Measurements from ENCODE around the gene SLC17A4.
"Not testable (repeated sequence)": the region's sequence is repeated elsewhere in the genome, so short reads cannot be mapped to it uniquely, and the experiment has no call there.

The SLC17A4 gene, protein sequence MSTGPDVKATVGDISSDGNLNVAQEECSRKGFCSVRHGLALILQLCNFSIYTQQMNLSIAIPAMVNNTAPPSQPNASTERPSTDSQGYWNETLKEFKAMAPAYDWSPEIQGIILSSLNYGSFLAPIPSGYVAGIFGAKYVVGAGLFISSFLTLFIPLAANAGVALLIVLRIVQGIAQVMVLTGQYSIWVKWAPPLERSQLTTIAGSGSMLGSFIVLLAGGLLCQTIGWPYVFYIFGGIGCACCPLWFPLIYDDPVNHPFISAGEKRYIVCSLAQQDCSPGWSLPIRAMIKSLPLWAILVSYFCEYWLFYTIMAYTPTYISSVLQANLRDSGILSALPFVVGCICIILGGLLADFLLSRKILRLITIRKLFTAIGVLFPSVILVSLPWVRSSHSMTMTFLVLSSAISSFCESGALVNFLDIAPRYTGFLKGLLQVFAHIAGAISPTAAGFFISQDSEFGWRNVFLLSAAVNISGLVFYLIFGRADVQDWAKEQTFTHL

DNA sequence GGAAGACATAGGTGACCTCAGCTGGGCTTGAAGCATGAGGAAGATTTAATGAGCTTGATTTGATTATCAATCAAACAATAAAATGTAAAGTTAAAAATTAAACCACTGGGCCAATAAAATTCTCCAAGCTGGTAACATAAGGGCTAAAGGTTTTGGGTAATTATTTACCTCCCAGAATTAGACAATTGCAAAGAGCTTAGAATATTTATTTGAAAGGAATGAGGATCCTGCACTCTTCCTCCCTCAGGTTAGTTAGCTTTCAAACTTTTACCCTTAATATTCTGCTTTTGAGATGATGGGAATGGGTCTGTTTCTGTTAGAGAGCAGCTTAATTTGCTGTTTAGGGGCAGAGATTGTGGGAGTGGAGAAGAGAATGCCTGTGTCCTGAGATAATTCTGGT lies at the start of gene SLC17A4:
TSS of gene SLC17A4 (plus strand) at position 208 of the 400 bp plus-strand sequence. CDS start 7,221 bp downstream, outside the sequence.
- DNase-seq: no peak

DNA sequence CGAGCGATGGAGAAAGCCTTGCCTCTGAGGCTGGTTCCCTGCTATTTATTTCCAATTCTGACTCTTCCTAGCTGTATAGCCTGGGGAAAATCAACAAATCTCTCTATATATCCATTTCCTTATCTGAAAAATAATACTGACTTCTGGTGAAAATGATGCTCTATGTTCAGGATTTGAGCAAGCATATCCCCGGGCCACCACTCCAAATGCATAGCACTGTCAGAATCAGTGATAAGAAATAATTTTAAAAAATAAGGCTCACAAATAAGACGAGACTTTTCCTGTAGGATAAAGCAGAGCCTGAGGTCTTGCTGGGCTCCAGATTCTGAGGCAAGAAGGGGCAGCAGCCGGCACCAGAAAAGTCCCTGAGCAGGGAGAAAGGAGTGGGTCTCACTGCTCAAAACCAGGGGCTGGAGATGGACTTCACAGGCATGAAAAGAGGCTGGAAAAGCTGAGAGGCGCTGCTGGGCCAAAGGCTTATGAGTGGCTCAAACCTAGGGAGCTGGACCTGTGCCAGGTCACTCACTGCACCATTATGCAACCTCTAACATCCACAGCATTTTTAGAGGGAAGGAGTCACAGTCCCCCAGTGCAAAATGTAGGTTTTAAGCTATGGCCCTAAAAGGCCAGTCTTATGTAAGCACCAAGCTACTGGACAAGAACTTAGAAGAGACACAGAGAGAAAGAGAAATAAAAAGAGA lies 48.1 kb upstream of the SLC17A4 start:
- no peak for DNase-seq

DNA sequence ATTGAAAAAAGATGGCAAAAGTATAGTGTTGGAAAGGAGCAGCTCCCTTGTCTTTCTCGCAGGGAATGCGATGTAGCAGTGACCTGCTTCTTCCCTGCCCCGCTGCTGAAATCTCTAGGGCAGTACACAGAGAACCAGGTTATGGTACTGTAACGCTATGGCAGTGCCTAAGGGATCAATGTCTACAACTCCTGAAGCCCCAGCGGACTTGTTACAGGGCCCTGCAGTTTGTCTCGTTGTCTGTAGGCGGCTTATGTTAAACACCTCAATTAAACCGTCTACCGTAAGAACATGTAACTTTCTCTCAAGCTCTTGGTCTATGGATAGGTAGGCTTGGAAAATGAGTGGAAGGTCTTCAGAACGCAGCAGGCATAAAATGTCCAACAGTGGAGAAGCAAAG lies 44.8 kb upstream of the SLC17A4 start:
- DNase-seq: no peak

DNA sequence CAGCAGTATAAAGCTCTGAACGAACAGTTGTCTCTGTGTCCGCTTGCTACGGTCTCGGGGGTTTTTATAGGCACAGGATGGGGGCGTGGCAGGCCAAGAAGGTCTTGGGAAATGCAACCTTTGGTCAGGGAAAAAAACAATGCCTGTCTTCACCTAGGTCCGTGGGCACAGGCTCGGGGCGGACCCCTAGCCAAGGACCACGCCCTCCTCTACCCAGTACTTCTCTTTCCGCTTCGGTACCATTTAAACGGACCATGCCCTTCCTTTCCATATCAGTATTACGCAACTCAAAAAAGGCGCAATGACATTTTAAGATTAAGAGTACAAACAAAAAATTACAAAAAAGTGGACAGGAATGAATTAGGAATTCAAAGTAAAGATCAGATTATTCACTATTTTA lies 44.3 kb upstream of the SLC17A4 start:
- no peak for DNase-seq

DNA sequence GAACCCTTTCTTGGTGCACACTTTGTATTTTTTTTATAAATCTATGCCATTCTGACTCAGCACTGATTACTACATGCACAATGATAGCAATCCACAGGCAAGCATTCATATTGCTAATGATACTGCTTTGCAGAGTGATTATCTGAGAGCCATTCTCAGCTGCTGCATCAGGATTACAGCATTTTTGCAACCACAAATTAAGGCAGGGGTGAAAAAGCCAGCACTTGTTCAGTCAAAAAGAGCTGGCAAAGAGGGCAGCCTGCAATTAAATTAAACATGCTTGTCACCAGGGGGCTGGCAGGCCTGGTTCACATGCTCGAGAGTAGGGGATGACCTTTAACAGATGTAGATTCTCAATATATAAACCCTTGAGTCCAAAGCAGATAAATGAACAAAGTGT lies 40.7 kb upstream of the SLC17A4 start:
- no peak for DNase-seq

DNA sequence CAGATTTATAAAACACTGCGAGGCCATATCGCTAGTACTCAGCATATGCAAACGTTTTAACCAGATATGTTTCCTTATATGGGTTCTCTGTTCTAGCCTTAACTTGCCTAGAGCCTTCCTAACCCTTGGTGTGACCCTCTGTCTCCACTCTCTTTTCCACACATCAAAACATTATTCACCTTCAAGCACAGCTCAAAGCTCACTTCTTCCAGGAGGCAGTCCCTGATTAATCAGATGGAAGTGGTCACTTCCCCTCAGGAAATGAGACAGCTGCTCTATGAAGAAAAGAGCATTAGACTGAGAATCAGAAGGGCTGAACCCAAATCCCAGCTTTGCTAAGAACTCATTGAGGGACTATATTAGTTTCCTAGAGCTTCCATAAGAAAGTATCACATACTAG lies 39.8 kb upstream of the SLC17A4 start:
- no peak for DNase-seq

DNA sequence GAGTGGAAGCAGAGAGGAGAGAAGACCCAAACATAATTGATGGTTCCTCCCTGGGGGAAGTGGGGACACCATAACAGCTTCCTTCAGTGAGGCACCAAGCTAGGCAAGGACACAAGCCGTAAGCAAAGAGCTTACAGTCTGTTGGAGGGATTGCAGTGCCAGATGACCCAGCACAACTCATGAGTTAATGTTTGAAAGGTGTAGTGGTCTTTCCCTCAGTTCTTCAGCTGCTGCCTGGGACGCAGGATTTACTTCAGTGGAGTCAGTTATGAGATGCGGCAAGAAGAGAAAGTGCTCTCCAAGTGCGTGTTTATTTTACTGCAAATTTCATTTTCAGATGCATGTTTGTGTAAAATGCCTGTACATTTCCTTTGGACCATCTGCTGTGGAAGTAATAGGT lies 38.7 kb upstream of the SLC17A4 start:
- no peak for DNase-seq

DNA sequence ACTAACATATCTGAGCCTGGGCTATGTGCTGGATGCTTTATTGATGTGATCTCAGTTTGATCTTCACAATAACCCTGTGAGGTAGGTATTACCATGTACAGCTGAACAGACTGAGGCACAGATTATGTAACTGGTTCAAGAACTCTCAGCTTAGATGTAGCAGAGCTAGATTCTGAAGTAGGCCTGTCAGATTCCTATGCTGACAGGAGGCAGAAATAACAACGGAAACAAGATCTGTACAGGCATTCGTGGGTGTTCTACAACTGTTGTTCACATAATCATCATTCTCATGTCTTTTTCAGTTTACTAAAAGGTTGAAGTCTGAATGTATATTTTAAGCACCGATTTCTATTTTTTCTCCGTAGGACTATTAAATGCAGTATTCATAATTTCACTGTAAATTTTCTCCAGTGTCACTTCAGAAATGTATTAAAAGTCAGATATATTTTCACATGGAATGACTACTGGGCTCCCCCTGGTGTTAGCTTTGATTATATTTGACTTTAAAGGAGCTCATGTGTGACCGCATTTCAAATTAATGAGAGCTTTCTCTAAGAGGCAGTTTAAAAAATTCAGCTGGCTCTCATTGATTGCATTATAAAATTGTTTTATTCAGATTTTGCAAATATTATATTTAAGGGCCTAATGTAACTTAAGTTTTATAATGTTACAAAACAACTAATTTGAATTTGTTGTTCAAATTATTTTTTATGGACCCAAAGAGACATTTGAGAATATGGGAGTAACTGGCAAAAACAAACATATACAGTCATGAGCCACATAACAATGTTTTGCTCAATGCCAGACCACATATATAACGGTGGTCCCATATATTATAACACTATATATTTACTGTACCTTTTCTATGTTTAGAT lies 36.4 kb upstream of the SLC17A4 start:
- DNase-seq: no peak

DNA sequence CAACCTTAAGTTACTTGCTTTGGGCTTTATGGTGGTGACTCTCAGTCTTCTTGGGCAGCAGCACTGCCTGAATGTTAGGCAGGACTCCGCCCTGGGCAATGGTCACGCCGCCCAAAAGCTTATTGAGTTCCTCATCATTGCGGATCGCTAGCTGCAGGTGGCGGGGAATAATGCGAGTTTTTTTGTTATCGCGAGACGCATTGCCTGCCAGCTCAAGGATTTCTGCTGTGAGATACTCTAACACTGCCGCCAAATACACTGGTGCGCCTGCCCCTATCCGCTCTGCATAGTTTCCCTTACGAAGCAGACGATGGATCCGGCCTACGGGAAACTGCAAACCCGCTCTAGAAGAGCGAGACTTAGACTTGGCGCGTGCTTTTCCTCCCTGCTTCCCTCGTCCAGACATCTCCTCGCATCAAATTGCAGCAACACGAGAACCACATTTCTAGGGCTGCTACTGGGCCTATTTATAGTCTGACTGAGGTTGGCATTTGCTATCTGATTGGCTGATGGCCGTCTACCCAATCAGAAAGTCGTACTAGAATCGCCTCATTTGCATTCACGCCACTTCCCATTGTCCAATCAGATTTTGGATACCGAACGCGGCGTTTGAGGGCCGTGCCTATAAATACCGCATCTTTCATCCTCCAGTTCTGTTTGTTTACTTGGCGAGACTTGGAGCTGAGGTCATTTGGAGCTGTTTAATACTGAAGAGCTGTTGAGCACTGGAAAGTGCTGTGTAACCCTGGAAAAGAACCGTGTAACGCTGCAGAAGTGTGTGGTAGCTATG lies 28.2 kb upstream of the SLC17A4 start:
- no peak for DNase-seq

DNA sequence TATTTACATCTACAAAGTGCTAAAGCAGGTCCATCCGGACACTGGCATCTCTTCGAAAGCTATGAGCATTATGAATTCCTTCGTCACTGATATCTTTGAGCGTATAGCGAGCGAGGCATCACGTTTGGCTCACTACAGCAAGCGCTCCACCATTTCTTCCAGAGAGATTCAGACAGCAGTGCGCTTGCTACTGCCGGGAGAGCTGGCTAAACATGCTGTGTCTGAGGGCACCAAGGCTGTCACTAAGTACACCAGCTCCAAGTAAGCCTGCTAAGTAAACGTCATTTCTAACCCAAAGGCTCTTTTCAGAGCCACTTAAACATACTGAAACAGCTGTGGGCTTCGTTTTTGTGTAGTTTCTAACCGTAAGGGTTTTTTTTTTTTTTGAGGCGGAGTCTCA lies 27.5 kb upstream of the SLC17A4 start:
- DNase-seq: no peak

DNA sequence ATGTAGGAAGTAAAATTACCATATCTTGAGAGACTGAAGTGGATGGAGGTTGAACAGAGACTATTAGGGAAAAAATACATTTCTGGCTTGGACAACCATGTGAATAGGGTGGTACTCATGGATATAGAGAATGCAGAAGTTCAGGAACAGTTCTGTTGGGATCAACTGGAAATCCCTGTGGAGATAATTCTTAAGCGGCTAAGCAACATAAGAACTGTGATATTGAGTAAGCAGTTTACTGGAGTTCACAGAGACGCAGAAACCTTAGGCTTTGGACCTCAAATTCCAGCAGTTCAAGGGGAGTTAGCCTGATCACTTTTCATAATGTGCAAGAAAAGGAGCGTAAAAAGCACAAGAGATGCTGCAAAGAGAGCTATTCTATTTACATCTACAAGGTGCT lies 23.6 kb upstream of the SLC17A4 start:
- DNase-seq: no peak

DNA sequence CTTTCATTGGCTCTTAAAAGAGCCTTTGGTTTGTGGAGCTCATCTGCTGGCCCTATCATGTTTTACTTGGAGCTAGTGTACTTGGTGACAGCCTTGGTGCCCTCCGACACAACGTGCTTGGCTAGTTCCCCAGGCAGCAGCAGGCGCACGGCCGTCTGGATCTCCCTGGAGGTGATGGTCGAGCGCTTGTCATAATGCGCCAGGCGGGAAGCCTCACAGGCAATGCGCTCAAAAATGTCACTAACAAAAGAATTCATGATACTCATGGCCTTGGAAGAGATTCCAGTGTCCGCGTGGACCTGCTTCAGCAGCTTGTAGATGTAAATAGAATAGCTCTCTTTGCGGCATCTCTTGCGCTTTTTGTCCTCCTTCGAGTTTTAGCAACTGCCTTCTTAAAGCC lies 22.8 kb upstream of the SLC17A4 start:
- DNase-seq: no peak

DNA sequence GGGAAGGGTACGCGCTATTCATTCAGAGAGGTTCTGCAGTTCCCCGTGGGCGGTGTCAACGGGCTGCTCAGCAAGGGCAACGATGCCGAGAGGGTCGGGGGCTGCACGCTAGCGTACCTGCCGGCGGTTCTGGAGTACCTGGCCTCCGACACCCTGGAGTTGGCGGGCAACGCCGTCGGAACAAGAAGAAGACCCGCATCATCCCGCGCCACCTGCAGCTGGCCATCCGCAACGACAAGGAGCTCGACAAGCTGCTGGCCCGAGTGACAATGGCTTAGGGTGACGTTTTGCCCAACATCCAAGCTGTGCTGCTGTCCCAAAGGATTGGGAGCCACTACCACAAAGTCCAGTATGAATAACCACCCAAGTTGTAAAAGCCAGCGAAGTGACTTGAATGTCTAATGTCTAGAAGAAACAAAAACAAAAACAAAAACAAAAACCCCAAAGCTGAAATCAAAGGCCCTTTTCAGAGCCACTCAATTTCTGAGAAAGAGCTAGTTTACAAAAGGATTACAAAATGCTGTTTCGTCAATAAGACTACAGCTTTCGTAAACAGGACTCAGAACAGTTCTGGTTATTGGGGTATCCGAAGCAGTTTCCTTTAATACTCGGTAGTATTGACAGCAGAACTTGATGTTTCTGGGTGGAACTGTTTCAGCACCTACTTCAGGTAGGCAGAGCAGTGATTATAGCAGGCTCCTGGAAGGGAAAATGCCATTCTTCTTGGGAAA lies 21.9 kb upstream of the SLC17A4 start:
- no peak for DNase-seq

DNA sequence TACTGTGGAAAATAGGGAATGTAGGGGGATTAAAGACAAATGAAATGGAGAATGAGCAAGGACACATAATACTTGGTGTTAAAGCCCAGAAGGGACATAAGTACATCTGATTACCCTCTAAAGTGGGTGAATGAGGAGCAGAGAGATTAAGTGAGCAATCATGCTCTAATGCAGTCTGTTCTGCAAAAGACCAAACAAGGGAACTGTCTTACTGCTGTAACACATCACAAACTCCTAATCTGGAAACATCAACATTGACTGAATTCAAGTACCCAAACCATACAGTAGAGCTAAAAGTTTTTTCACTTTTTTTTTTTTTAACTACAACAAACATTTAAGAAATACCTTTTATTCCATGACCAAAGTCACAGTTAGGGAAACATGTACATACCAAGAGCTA lies 19.3 kb upstream of the SLC17A4 start:
- no peak for DNase-seq

DNA sequence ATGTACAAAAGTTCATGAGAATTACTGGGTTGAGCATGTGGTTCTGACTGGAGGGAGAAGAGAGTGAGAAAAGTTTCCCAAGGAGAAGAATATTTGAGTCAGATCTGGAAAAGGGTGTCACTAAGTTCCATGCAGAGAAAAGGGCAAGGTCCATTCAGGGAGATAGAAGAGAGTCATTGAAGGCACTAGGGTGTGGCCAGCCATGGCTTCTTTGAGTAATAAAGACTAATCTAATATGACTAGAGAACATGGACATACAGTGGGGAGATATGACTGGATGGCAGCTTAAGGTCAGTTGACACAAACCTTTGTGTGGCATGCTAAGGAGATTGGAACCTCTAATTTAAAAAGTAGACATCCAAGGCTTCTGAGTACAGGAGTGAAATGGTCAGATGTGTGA lies 10.7 kb upstream of the SLC17A4 start:
- DNase-seq: no peak

DNA sequence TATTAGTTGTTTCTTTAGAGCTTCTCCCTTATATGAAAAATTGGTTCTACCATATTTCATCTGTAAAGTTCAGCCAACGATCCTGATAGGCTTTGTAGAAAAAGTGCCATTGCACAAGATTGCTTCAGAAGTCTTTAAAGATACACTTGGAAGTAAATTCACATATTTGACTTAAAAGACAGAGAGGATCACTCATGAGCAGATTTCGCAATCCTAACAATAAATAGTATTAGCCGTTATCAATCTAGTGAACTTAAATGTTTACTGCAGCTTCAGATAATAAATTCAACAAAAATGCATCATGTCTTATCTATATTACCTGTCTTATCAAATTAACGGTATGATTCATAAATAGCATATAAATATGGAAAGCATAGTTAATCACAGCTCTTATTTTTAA lies 8.7 kb upstream of the SLC17A4 start:
- DNase-seq: no peak

DNA sequence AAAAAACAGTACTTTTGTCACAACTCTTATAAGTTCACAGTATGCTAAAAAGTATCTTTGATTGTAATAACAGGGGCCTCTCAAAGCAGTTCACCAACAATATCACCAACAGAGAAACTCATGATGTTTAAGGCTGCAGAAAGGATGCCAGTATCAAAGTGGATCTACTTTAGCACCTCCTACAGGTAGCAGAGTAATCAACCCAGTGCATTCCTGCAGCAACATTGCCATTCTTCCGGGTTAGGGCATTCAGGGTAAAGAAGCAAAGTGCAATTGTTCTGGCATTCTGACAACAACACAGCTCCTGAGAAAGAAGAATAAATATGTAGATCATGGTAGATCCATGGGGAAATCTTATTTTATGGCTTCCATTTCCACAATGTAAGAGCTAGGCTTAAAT lies 7.6 kb upstream of the SLC17A4 start:
- no peak for DNase-seq

DNA sequence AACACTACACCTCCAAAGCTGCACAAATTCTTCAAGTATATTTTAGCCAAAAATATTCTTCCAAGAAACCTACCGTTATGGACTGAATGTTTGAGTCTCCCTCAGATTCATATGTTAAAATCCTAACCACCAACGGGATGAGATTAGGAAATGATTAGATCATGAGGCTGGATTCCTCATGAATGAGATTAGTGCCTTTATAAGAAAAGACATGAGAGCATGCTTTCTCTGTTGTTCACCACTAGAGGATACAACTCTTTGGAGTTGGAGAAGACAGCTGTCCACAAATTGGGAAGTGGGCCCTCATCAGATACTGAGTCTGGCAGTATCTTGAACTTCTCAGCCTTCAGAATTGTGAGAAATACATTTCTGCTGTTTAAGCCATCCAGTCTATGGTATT lies 7.1 kb upstream of the SLC17A4 start:
- no peak for DNase-seq

DNA sequence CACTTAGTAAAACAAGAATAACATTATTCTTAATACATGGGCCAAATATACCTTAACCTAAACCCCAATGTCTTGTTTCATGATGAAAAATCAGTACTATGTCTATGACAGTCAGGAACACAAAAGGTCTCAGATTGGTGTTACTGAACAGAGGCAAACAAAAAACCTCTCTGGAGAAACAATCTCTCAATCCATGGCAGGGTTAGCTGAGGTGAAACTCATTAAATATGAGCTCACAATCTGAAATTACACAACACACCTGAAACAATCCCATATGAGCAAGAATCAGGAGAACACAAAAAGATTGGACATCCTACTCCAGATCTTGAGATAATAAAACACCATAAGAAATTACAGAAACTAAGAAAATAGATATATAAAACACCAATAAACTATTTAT lies 6.5 kb upstream of the SLC17A4 start:
- no peak for DNase-seq

DNA sequence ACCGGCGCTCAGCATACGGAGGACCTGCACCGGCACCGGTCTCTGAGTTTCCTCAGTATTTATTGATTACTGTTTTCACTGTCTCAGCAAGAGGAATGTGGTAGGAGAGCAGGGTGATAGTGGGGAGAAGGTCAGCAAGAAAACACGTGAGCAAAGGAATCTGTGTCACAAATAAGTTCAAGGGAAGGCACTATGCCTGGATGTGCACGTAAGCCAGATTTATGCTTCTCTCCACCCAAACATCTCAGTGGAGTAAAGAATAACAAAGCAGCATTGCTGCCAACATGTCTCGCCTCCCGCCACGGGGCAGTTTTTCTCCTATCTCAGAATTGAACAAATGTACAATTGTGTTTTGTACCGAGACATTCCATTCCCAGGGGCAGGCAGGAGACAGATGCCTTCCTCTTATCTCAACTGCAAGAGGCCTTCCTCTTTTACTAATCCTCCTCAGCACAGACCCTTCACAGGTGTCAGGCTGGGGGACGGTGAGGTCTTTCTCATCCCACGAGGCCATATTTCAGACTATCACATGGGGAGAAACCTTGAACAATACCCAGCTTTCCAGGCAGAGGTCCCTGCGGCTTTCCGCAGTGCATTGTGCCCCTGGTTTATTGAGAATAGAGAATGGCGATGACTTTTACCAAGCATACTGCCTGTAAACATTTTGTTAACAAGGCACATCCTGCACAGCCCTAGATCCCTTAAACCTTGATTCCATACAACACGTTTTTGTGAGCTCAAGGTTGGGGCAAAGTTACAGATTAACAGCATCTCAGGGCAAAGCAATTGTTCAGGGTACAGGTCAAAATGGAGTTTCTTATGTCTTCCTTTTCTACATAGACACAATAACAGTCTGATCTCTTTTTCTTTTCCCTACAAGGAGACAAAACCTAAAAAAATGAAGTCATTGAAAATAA lies 5.7 kb upstream of the SLC17A4 start:
- DNase-seq: not testable (repeated sequence)

DNA sequence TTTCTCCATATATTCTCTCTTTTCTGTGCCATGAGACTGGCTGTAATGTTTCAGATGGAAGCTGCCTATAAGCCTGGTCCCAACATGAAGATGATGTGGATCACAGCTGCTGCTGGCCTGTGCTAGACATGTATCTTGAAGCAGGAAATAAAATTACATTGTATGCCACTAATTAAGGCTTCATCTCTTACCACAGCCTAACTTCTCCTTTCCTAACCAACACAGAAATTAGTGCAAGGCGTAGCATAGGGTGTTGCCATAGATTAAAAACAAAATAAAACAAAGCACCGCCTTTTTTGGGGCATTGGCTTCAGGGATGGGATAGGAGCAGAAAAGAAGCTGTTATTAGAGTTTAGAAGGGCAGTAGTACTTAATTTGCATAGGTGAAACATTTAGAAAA lies 4.7 kb upstream of the SLC17A4 start:
- DNase-seq: no peak
